Eye (tissue), 1 donor: ENCODE measurements around the gene KCNG4.
A peak's percentile ranks its signal among the peaks of the same experiment; 100 is the strongest.

Experiments used
- DNase-seq: peaks from one replicate; pipeline ENCODE4 v3.0.0-alpha.2; 2015

The KCNG4 gene, protein sequence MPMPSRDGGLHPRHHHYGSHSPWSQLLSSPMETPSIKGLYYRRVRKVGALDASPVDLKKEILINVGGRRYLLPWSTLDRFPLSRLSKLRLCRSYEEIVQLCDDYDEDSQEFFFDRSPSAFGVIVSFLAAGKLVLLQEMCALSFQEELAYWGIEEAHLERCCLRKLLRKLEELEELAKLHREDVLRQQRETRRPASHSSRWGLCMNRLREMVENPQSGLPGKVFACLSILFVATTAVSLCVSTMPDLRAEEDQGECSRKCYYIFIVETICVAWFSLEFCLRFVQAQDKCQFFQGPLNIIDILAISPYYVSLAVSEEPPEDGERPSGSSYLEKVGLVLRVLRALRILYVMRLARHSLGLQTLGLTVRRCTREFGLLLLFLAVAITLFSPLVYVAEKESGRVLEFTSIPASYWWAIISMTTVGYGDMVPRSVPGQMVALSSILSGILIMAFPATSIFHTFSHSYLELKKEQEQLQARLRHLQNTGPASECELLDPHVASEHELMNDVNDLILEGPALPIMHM

DNA sequence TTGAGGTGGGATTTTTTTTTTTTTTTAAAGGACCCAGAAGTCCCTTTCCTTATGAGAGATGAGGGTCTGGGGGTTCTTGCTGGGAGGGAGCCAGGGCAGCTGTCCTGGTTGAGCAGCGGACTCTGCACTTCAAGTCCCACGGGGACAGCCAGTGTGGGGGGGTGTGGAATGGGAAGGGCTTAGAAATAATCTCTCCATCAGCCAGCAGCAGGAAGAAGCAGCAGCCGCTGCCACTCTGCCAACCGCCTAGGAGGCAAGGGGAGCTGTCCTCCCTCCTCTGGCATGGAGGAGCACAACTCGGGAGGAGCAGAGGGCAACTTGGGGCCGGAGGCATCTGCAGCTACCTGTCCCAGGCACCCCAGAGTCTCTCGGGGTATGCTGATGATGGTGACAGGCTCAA, at the start of gene KCNG4:
KCNG4 (minus strand) TSS at position 104 of the 400 bp plus-strand sequence. CDS start 2,527 bp downstream, outside the sequence.
- peak; percentile 42 for DNase-seq

DNA sequence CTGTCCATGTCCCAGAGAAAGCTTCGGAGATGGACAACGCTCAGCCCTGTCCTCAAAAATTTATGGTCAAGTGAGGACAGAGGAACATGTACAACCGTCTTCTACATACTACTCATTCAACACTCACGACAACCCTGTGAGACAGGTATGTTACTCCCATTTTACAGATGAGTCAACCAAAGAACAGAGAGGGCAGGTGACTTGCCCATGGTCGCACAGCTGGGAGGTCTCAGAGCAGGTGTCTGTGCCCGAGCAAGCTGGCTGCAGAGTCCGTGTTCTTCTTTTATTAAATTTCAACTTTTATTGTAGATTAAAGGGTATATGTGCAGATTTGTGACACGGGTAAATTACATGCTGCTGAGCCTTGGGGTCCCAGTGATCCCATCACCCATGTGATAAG, 49.1 kb upstream of the KCNG4 start:
- no peak for DNase-seq

DNA sequence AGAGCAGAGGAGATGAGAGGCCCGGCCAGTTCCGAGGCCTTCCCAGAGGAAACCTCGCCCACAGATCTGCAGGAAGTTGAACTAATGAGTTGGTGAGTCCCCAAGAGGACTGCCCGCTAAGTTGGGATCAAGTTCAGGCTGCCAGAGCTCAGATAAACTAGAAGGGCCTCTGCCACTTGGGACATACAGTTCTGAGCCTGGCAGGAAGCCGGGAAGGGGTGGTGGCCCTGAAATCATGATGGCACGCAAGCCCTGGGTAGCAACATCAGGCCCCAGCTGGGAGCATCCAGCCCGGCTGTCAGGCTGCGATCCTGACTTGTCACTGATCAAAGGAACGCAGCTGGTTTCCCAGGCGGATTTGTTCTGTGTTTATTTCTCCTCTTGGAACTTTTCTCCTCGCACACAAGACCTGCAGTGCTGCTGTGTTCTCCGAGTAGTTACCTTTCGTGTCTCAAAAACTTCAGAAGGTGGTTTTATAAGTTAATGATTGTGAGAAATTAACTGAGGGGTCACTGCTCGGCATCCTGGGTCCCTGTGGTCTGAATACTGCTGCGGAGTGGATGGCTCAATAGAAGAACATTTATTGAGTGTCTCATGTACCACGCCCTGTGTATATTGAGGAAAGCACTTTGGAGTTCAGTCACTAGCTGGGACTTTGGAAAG, 46.9 kb upstream of the KCNG4 start:
- DNase-seq: peak; percentile 88

DNA sequence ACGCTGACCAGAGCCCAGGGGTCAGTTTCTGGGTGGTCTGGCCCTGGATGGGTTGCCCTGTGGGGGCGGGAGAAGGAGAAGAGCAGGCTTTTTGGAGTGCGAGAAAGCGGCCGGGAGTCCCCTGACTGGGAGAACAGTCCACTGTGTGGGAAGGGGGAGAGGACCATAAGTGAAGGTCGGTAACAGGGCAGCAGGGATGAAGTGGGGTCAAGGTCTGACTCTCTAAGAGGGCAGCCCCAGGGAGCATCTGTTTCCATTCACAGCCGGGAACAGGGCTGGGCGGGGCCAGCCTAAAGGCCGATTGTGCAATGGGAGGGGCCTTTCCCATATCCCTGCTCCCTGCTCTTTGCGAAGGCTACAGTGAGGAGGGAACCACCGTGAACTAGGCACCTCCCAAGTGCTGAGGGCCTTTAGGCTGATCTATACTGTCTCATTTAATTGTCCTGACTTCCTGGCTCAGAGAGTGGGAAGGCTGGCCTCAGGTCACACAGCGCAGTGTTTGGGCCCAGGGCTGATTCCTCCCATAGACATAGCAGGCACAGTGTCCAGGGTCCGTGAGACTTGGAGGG, 44.4 kb upstream of the KCNG4 start:
- peak; percentile 62 for DNase-seq

DNA sequence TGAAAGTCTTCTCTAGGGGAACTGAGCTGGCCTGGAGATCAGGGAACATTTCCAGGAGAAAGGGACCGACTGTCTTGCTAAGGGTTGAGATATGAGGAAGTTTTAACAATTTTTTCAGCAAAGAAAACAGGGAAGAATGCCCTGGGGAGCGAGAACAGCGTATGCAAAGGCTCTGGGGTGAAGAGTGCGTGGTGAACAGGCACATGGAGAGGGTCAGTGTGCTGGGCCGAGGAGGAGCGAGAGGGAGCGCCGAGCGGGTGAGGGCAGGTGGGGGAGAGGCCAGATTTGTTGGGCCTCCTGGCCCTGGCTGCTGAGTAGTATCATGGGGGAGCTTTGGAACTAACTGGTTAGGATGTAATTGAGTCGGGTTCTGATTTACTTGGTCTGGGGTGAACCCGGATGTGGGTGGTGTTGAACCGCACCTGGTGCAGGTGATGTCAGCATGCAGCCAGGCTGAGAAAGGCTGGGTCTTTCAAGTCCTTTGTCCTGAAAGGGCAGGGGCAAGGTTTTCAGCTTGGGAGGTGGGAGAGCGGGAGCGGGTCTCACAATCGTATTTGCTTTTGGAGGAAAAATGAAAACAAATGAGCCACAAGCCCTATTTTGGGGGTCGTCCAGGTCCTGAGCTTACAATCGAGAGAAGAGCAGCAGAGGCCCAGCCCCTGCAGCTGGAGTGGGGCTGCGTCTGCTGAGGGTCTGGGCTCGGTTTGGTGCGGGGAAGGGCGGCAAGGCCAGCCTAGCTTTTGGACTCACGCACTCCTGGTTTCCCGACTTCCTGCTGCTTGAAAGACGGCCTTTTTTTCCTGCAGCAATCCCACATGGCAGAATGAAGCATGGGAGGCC, 43.7 kb upstream of the KCNG4 start:
- no peak for DNase-seq

DNA sequence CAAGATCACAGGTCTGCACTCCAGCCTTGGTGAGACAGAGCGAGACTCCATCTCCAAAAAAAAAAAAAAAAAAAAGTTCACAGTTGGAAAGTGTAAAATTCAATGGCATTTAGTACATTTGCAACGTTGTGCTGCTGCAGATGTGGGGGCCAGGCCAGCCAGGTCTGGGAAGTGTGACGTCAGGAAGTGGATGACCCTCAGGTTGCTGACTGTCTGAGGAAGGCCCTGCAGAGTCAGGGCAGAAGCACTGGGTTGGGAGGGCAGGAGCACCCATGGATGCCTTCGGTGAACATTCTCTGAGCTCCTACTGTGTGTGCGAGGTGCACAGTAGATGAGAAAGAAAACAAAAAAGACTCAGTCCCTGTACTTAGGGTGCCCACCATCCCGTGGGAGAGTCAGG, 42.7 kb upstream of the KCNG4 start:
- DNase-seq: no peak

DNA sequence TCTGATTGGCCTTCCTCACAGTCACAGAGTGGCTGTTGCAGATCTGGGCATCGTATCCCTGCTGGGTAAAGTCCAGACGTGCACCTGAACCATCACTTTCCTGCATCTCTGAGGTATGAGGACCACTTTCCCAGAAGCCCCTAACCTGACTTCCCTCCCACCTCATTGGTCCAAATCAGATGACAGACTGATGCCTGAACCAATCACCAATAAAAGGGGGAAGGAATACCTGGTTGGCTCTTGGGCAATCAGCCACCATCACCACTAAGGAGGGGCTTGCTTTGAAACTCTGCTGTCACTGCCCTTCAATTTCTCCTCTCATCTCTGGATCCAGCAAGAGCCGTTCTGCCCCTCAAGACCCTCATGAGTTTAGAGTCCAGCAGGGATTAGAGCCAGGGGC, 41.3 kb upstream of the KCNG4 start:
- DNase-seq: peak; percentile 78

DNA sequence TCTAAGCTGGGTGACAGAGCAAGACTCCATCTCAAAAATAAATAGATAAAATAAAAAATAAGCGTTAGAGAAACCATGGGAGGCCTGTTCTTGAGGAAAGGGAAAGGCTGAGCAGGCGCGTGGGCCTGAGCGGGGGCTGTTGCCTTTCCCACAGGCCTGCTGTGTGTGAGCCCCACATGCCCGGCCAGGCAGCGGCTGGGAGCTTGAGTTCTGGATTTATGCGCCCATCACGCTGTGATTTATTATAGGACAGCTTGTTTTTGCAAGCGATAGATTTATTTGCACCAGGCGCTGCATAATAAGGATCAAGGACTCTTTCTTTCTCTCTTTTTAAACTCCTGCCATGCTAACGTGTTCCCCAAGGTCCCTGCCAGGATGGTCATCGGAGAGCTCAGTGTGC, 40.1 kb upstream of the KCNG4 start:
- no peak for DNase-seq

DNA sequence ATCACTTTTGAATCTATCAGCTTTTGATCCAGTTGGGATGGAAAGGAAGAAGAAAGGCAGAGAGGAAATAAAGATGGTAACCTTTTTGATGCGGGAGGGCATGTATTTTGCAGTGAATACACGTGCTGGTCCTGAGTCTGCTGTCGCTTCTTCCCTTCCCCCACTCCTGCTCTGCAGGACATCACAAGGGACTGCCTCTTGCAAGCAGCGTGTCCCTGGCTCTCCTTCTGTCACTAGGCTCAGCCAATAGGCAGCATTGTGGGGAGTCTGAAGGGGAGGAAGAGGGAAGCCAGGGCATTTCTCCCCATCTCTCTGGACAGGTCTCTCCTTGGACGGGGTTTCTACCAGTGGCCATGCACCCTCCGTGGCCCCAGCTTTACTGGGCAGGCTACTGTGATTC, 39.2 kb upstream of the KCNG4 start:
- DNase-seq: peak; percentile 85

DNA sequence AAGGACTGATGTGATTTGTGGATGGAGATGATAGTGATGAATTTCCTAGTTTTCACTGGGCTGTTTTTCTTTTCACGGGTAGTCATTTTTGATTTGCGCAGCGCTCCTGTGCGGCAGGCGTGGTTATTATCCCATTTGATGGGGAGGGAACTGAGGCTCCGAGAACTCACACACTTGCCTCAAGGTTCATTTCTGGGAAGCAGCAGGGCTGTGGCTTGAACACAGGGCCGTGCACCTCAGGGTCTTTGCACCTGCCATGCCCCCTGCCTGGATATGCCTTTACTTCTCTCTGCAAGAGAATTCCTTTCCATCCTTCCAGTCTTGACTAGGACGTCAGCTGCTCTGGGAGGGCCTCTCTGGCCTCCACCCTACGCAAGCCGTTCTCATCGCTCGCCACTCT, 38.5 kb upstream of the KCNG4 start:
- no peak for DNase-seq

DNA sequence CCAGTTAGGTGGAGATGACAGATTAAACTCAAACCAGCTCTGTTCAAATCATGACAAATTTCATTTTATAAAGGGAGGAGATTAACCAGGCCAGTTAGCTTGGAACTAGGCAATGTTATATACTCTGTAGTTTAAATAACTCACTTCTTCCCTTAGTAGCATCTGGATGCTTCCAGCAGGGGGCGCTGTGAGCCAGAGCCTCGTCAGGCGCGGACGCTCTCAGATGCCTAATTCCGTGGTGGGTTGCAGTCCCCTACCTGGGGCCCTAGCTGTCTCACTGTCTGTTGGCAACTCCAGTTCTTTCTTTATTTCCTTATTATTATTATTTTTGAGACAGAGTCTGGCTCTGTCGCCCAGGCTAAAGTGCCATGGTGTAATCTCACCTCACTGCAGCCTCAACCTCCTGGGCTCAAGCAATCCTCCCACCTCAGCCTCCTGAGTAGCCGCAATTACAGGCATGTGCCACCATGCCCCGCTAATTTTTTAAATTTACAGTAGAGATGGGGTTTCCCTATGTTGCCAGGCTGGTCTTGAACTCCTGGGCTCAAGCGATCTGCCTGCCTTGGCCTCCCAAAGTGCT, 37.5 kb upstream of the KCNG4 start:
- peak; percentile 85 for DNase-seq

DNA sequence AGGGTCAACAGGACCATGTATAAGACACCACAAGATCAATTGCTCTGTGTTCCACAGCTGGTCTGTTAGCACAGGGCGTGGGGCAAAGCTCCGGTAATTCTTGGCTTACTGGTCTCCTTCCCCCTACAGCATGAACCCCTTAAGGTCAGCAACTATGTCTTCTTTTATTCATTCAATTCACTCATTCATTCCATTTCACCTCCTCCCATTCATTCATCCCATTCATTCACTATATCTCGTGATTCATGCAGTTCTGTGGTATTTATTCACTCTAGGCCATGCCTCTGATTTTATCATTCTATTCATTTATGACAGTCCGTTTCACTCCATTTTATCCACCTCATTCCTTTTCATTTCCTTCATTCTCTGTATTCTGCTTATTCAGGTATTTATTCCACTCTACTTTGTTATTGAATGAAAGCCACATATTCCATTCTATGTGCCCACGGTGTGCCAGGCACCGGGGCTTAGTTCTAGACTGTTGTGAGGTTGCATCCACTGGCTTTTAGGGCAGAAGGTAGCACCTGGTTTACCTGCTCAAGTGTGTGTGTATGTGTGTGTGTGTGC, 35.9 kb upstream of the KCNG4 start:
- no peak for DNase-seq

DNA sequence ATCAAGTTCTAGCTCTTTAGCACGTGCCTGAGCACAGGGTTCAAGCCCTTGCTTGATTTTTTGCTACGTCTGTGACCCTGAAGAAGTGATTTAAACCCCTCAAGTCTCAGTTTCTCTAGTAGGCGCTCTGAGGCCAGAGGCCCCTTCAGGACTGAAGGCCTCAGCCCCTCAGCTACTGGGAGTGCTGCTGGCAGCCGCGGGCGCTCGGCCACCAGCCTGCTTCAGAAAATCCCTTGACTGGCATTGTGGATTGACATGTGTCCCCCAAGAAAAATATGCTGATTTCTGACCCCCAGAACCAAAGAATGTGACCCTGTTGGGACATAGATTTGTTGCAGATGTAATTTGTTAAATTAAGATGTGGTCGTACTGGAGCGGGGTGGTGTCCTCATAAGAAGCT, 34.7 kb upstream of the KCNG4 start:
- DNase-seq: no peak

DNA sequence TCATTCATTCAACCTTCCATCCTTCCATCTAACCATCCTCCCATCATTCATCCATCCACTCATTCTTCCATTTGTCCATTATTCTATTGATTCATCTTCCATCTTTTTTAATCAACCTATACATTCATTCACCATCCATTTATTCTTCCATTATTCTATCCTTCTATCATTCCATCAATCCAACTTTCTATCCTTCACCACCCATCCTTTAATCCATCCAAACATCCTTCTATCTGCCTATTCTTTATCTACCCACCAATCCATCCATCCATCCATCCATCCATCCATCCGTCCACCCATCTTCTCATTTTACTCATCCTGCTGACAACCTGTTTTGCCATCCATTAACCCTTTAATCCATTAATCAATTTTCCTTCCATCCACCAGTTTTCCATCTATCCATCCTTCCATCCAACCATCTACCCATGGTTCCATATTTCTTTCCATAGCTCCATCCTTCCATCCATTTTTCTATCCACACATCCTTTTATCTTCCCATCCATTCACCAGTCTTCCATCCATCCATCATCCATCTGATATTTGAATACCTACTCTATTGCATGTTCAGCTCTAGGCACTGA, 33.0 kb upstream of the KCNG4 start:
- no peak for DNase-seq

DNA sequence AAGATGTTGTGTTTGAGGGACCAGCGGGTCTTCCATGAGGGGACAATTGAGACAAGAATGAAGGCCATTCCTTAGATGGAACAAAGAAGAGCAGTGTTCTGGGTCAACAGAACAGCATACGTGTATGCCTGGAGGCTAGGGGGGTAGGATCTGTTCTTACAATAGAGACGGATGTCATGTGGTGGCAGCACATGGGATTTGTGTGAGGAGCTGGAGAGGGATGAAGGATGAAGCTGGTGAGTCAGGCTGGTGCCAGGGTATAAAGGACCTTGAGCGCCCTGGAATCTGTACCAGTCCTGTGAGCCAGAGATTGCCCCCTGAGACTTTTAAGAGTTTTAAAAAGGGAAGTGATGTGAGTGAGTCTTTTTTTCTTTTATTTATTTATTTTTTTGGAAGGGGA, 32.1 kb upstream of the KCNG4 start:
- DNase-seq: no peak

DNA sequence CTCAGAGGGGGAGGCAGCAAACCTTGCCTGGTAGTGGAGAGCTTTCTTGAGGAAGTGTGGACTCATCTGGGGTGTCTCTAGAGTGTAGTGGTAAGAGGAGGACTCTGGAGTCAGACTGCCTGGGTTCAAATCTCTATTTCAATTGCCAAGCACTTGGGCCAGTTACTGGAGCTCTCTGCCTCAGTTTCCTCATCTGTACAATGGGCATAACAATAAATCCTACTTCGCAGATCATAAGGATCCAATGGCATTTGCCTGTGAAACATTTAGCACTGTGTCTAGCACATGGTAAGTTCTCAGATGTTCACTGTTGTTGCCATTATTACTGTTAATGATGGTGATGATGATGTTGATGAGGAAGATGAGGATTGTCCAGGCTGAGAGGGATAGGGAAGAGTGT, 31.2 kb upstream of the KCNG4 start:
- DNase-seq: no peak

DNA sequence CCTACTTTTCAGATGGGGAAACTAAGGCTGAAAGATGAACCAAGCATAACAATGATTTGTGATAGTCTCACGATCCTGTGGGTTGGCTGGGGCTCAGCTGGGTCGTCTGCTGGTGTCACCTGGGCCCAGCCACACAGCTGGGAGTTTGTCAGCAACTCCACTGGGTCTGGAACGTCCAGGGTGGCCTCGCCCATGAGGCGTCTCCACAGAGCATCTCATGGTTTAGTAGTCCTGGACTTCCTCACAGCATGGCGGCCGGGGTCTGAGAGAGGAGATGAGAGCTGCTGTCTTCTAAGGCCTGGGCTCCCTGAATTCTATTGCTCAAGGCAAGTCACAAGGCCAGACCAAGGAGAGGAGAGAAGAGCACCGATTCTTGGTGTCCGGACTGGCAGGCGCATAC, 30.7 kb upstream of the KCNG4 start:
- no peak for DNase-seq

DNA sequence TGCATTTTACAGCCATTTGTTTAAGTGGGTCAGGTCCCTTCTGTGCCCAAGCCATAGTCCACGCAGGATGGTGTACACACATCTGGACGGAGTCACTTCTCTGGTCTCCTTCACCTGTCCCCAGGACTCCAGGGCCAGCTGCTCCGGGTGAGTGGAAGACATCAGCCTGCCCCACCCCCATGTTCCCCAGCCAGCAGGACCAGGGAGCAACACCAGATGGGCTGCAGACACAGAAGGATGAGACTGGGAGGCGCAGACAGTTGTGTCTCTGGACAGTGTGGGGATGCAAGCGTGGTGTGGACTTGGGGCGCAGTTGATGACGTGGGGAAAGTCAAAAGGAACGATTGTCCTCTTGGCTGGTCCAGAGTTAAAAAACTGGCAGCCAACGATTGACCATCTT, 30.3 kb upstream of the KCNG4 start:
- DNase-seq: no peak

DNA sequence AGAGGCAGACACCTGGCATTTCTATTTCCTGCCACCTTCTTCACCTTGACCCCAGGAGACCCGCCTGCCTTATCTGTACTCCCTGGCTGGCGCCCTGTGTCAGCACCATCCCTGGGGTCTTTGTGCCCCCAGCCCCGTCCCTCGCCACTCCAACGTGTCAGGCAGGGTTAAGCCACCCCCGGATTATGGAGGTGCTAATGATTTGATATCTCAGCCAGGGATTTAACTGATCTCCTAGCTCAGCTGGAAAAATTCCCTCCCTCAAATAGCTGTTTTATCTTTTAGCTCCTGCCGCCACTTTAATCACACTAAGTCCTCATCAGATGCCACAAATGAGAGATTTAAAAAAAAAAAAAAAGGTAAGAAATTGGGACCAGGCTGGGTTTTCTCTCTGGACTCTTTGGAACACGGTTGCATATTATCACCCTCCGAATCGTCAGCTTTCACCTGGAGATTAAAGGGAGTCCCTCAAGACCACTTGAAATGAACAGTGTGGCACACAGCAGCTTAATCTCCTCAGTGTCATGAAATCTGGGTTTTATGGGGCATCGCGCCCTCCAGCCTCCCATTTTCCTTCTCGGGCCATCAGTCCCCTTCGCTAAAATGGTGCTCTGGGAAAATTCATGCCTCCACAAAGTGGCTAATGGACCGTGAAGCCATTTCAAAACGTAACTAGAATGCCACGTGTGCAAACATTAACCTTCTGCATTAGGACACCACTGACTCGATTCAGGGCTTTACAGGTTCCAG, 28.7 kb upstream of the KCNG4 start:
- peak; percentile 90 for DNase-seq

DNA sequence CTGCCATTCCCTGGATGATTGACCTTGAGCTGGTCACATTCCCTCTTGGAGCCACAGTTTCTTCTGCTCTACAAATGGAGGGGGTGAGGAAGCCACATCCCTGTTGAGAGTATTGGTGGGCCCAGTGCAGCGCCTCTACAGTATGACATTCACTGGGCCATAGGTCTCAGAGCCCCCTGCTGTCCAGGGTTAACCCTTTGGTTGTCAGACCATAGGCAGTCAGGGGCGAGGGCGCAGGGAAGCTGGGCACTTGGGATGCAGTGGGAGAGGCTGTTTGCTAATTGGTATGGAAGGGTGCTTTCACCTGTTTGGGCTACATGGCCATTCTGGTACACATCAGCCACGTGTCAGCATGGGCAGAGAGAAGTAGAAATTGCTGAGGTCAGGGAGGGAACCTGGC, 27.6 kb upstream of the KCNG4 start:
- DNase-seq: no peak

DNA sequence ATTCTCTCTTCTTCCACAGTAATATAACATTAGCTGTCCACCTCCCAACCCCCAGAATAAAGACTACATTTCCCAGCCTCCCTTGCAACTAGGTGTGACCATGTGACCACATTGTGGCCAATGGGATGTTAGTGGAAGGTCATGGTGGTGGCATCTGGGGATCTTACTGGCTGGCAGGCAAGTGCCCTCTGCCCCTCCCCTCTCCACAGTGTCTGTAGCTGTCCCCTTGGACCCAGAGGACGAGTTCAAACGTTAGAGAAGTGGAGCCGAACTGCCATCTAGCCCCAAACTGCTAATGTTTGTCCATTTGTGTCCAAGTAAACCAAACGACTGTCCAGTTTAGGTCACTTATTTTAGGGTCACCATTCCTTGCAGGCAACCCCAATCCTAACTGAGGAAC, 26.6 kb upstream of the KCNG4 start:
- peak; percentile 91 for DNase-seq
